Mucosa of rectum (tissue), 2 donors: ENCODE measurements around the gene IRF8.

Experiments
- H3K27ac ChIP-seq, 2 donors: one replicate each; pipeline ENCODE4 v1.7.0; 2013; ENCODE audit warnings: inconsistent platforms in 2 of 2, low read depth in 2 of 2, low read length in 2 of 2
- H3K27me3 ChIP-seq, 2 donors: one replicate each; pipeline ENCODE4 v1.7.0; 2013; ENCODE audit warnings: low read length in 2 of 2; ENCODE audit not compliant: control insufficient read depth in 2 of 2, insufficient read depth in 2 of 2
- H3K36me3 ChIP-seq, 2 donors: one replicate each; pipeline ENCODE4 v1.7.0; 2013; ENCODE audit warnings: low read length in 2 of 2; ENCODE audit not compliant: control insufficient read depth in 2 of 2, insufficient read depth in 2 of 2
- H3K4me1 ChIP-seq, 2 donors: one replicate each; pipeline ENCODE4 v1.7.0; 2013; ENCODE audit warnings: low read length in 2 of 2, mild to moderate bottlenecking in 1 of 2; ENCODE audit not compliant: control insufficient read depth in 2 of 2, insufficient read depth in 2 of 2
- H3K4me3 ChIP-seq, 2 donors: one replicate each; pipeline ENCODE4 v1.7.0; 2013; ENCODE audit warnings: low read length in 2 of 2
- H3K9ac ChIP-seq, 2 donors: one replicate each; pipeline ENCODE4 v1.7.0; 2013; ENCODE audit warnings: low read length in 2 of 2, low read depth in 1 of 2, mild to moderate bottlenecking in 1 of 2
- H3K9me3 ChIP-seq, 2 donors: one replicate each; pipeline ENCODE4 v1.7.0; 2013; ENCODE audit warnings: low read length in 2 of 2; ENCODE audit not compliant: control insufficient read depth in 2 of 2
- donor health status: healthy.
- donor health status: Normal muscosa, but diverticular disease.

Gene IRF8

GRCh38 chr16:85898521-85899442, at the start of gene IRF8:
IRF8 (plus strand) TSS chr16:85899162; CDS start chr16:85903016, 3,854 bp downstream.
- peak within 1 kb of the TSS; percentile 87 to 89 for H3K4me3 ChIP-seq
- peaks cover 17 to 18% of the 10 kb centered on the region in 2 donors for H3K4me1 ChIP-seq
- H3K9me3 ChIP-seq, result no peaks in the 10 kb centered on the region
- H3K27me3 ChIP-seq, result no peaks in the 10 kb centered on the region
- peaks cover 12 to 14% of the 10 kb centered on the region in 2 donors for H3K36me3 ChIP-seq
- H3K27ac ChIP-seq, result peak within 1 kb of the TSS; percentile 79 to 86
- peak within 1 kb of the TSS; percentile 81 to 87 for H3K9ac ChIP-seq

- no peaks in the 10 kb centered on the region for H3K36me3 ChIP-seq
- peaks cover 0 to 6% of the 10 kb centered on the region in 2 donors for H3K4me1 ChIP-seq
- H3K9ac ChIP-seq, result no peak overlapping the region
- H3K27ac ChIP-seq, result no peak overlapping the region
- H3K9me3 ChIP-seq, result no peaks in the 10 kb centered on the region
- H3K27me3 ChIP-seq, result no peaks in the 10 kb centered on the region
- no peak overlapping the region for H3K4me3 ChIP-seq
Observed at GRCh38 chr16:85849388-85849787, 49.6 kb upstream of the IRF8 start.

DNA sequence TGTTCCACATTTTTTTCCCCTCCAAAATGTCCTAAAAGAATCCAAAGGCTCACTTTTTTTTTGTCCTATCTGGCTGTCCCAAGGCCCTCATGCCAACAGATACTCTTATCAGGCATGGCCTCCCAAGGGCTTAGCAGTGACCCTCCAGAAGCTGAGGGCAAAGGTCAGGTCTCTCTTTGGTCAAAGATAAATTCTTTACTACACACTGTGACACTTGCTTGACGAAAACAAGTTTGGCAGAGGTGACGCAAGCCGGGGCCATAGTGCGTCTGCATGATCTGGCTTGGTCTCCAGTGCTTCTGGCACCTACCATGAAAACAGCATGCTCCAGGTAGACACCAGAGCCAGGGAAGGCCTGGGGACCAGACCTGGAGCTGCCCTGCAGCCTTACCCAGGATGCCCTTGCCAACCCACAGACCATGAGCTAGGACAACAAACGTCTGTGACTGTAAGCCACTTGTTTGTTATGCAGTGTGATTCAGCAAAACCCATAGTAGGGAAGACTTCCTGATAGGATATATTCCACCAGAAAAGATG, 48.5 kb upstream of the IRF8 start:
- Histone ChIP-seq H3K36me3 (no peaks in the 10 kb centered on the region), H3K4me3 (no peak overlapping the region), H3K27me3 (no peaks in the 10 kb centered on the region), H3K9me3 (no peaks in the 10 kb centered on the region), H3K27ac (no peak overlapping the region), H3K4me1 (no peaks in the 10 kb centered on the region), H3K9ac (no peak overlapping the region)

- Histone ChIP-seq H3K9me3 (no peaks in the 10 kb centered on the region), H3K36me3 (no peaks in the 10 kb centered on the region), H3K27me3 (no peaks in the 10 kb centered on the region), H3K27ac (no peak overlapping the region), H3K4me3 (no peak overlapping the region), H3K9ac (no peak overlapping the region), H3K4me1 (no peaks in the 10 kb centered on the region)
Observed at GRCh38 chr16:85851034-85851785, 47.8 kb upstream of the IRF8 start.

- H3K27ac ChIP-seq, result no peak overlapping the region
- H3K4me3 ChIP-seq, result no peak overlapping the region
- H3K27me3 ChIP-seq, result no peaks in the 10 kb centered on the region
- H3K9ac ChIP-seq, result no peak overlapping the region
- H3K4me1 ChIP-seq, result no peaks in the 10 kb centered on the region
- H3K36me3 ChIP-seq, result no peaks in the 10 kb centered on the region
- no peaks in the 10 kb centered on the region for H3K9me3 ChIP-seq
Observed at GRCh38 chr16:85853547-85854545, 45.1 kb upstream of the IRF8 start.

DNA sequence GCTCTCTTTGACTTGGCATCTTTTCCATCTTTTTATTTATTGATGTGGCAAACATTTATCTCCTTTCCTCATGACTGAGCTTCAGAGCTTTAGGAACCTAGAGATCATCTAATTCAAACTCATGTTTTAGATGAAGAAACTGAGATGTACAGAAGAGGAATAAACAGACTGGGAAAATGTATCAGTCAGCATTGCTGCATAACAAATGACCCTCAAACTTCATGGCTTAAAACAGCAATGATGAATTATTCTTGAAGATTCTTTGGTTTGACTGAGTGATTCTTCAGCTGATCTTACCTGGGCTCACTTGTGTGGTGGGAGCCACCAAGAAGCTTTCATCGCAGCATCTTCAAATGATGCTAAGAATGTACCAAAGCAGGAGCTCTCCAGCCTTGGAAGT, 44.0 kb upstream of the IRF8 start:
- H3K27ac ChIP-seq, result no peak overlapping the region
- no peaks in the 10 kb centered on the region for H3K36me3 ChIP-seq
- no peaks in the 10 kb centered on the region for H3K27me3 ChIP-seq
- no peaks in the 10 kb centered on the region for H3K4me1 ChIP-seq
- no peak overlapping the region for H3K4me3 ChIP-seq
- no peaks in the 10 kb centered on the region for H3K9me3 ChIP-seq
- no peak overlapping the region for H3K9ac ChIP-seq

DNA sequence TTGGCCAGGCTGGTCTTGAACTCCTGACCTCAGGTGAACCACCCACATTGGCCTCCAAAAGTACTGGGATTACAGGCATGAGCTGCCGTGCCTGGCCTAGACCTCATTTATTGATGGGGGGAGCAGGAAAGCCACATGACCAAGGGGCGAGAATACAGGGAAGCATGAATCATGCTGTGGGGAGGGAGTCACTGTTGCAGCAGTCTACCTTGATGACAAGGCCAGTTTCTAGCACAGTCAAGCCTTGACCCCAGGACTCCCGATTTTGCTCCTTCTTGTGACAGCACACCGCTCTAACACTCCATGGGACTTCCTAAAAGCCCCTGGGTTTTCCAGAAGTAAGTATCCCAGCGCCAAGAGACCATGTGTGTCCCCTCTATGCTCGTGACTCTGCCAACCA, 42.9 kb upstream of the IRF8 start:
- Histone ChIP-seq H3K27ac (no peak overlapping the region), H3K9me3 (no peaks in the 10 kb centered on the region), H3K9ac (no peak overlapping the region), H3K4me3 (no peak overlapping the region), H3K27me3 (no peaks in the 10 kb centered on the region), H3K4me1 (no peaks in the 10 kb centered on the region), H3K36me3 (no peaks in the 10 kb centered on the region)

DNA sequence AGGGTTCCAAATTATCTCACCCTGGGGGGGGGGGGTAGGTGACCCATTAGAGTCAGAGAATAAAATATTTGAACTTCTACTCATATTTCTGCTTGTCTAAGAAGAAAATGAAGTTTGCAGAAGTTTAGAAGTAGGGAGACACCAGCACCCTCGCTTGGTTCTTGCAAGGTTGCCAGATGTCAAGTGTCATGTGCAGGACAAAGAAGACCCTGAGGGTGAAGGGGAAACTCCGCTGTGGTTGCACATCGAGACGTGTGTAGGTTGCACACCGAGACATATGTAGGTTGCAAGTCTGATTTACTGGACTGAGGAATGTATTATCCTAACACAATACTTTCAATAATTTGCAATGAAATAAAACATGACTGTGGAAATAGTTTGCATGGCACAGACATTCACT, 42.4 kb upstream of the IRF8 start:
- no peaks in the 10 kb centered on the region for H3K9me3 ChIP-seq
- H3K9ac ChIP-seq, result no peak overlapping the region
- H3K4me1 ChIP-seq, result no peaks in the 10 kb centered on the region
- no peaks in the 10 kb centered on the region for H3K36me3 ChIP-seq
- no peak overlapping the region for H3K27ac ChIP-seq
- H3K4me3 ChIP-seq, result no peak overlapping the region
- H3K27me3 ChIP-seq, result no peaks in the 10 kb centered on the region

GRCh38 chr16:85857406-85857805, 41.6 kb upstream of the IRF8 start:
- Histone ChIP-seq H3K27me3 (no peaks in the 10 kb centered on the region), H3K9ac (no peak overlapping the region), H3K27ac (no peak overlapping the region), H3K36me3 (no peaks in the 10 kb centered on the region), H3K9me3 (no peaks in the 10 kb centered on the region), H3K4me1 (no peaks in the 10 kb centered on the region), H3K4me3 (no peak overlapping the region)
